OCI-LY1 (cell line): Measurements from ENCODE around the gene USP6NL.

Experiments used
- H2AFZ ChIP-seq: fragments of 200-600 bp; sonication (generic), shearing (Covaris generic); 2 replicates; pipeline ENCODE4 v1.6.0; 2014; ENCODE audit warnings: antibody characterized with exemption, mild to moderate bottlenecking, low read length
- H3F3A ChIP-seq: fragments of 200-600 bp; sonication (generic), shearing (Covaris generic); 2 replicates; pipeline ENCODE4 v1.6.0; 2014; ENCODE audit warnings: mild to moderate bottlenecking, antibody characterized with exemption, low read length, moderate library complexity; ENCODE audit not compliant: insufficient read depth
- H3K27ac ChIP-seq: fragments of 200-600 bp; sonication (generic); 2 replicates; pipeline ENCODE4 v1.5.1; 2014; ENCODE audit warnings: low read length, mixed run types, mild to moderate bottlenecking, low read depth; ENCODE audit not compliant: poor library complexity, severe bottlenecking
- H3K27me3 ChIP-seq: fragments of 200-600 bp; sonication (generic); 2 replicates; pipeline ENCODE4 v1.6.0; 2014; ENCODE audit warnings: antibody characterized with exemption, mild to moderate bottlenecking, low read length, moderate library complexity; ENCODE audit not compliant: insufficient read depth
- H3K36me3 ChIP-seq: fragments of 200-600 bp; sonication (generic); 2 replicates; pipeline ENCODE4 v1.6.1; 2014; ENCODE audit warnings: mild to moderate bottlenecking, antibody characterized with exemption, low read length, moderate library complexity, mixed read lengths; ENCODE audit not compliant: insufficient read depth
- H3K4me1 ChIP-seq: fragments of 200-600 bp; sonication (generic); 2 replicates; pipeline ENCODE4 v1.5.1; 2014; ENCODE audit warnings: mild to moderate bottlenecking, low read length, moderate library complexity; ENCODE audit not compliant: insufficient read depth, severe bottlenecking
- H3K4me2 ChIP-seq: fragments of 200-600 bp; sonication (generic), shearing (Covaris generic); 2 replicates; pipeline ENCODE4 v1.6.1; 2014; ENCODE audit warnings: low read length
- H3K4me3 ChIP-seq: fragments of 200-600 bp; sonication (generic); 2 replicates; pipeline ENCODE4 v1.5.1; 2014; ENCODE audit warnings: low read length, low read depth, mild to moderate bottlenecking, mixed read lengths; ENCODE audit not compliant: poor library complexity, severe bottlenecking
- H3K79me2 ChIP-seq: fragments of 200-600 bp; shearing (Covaris generic); 2 replicates; pipeline ENCODE4 v1.6.1; 2016; ENCODE audit warnings: mixed run types, low read length, mixed read lengths; ENCODE audit not compliant: insufficient read depth
- H3K9ac ChIP-seq: fragments of 200-600 bp; sonication (generic), shearing (Covaris generic); 2 replicates; pipeline ENCODE4 v1.6.1; 2014; ENCODE audit warnings: mild to moderate bottlenecking, low read length, mixed read lengths
- H3K9me2 ChIP-seq: fragments of 200-600 bp; sonication (generic), shearing (Covaris generic); 2 replicates; pipeline ENCODE4 v1.6.1; 2014; ENCODE audit warnings: low read depth, mild to moderate bottlenecking, low read length, mixed read lengths
- H3K9me3 ChIP-seq: fragments of 200-600 bp; shearing (Covaris generic); 2 replicates; pipeline ENCODE4 v1.6.1; 2014; ENCODE audit warnings: low read length, mixed read lengths
- H4K20me1 ChIP-seq: fragments of 200-600 bp; sonication (generic), shearing (Covaris generic); 2 replicates; pipeline ENCODE4 v1.6.0; 2016; ENCODE audit warnings: mild to moderate bottlenecking, low read length; ENCODE audit not compliant: insufficient read depth
- CTCF ChIP-seq: fragments of 200-600 bp; sonication (generic), shearing (Covaris generic); IDR thresholded peaks from 2 replicates; pipeline ENCODE4 v1.5.1; 2017; ENCODE audit warnings: mild to moderate bottlenecking, antibody characterized with exemption, low read length, moderate library complexity, mixed read lengths
- EZH2 ChIP-seq: fragments of 200-600 bp; sonication (generic), shearing (Covaris generic); IDR thresholded peaks from 2 replicates; pipeline ENCODE4 v1.8.0; 2017; ENCODE audit warnings: borderline replicate concordance, mixed run types, mild to moderate bottlenecking, antibody characterized with exemption, low read length, moderate library complexity, mixed read lengths

The USP6NL gene

DNA sequence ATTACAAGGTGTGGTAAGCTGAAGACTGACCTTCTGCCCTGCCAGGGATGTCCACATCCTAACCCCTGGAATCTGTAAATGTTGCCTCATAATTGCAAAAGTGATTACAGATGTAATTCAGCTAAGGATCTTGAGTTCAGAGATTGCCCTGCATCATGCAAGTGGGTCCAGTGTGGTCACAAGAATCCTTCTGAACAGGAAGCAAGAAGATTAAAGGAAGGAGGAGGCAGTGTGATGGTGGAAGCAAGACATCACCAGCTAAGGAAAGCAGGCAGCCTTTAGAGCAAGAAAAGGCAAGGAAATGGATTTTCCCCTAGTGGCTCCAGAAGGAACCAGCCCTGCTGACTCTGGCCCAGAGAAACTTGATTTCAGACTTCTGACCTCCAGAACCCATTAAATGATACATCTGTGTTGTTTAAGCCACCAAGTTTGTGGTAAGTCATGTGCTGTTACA is 78.1 kb downstream of the USP6NL start:
- Histone ChIP-seq H3K9me3 (no peaks in the 10 kb centered on the region), H4K20me1 (no peaks in the 10 kb centered on the region; the same call in 1 of the 2 replicates), H3K36me3 (no peaks in the 10 kb centered on the region), H3K27ac (peak overlapping the region; percentile 31), H3K27me3 (no peaks in the 10 kb centered on the region), H3K9ac (no peak overlapping the region), H3K4me1 (peaks cover 74% of the 10 kb centered on the region), H2AFZ (no peak overlapping the region), H3F3A (no peaks in the 10 kb centered on the region), H3K4me3 (no peak overlapping the region), H3K9me2 (no peaks in the 10 kb centered on the region), H3K4me2 (no peak overlapping the region), H3K79me2 (peaks cover 14% of the 10 kb centered on the region)
- TF ChIP-seq EZH2 (no peak), CTCF (no peak)

DNA sequence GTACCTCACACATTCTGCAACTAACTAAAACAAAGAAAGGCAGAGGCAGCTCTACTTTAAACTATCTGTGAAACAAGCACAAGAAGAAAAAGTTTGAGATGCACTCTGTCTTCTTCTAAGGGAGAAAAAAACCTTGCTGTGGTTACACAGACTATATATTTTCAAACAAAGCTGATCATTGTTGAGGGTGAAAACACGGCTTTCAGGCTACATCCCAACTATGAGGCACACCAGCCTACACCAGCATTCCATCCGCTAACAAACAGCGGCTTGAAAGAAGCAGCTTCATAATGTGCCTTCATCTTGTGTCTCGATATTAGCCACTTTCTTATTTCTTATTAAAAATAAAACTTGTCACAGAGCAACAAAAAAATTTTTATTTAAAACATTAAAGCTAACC is 79.1 kb downstream of the USP6NL start:
- Histone ChIP-seq H3K9me3 (no peaks in the 10 kb centered on the region), H4K20me1 (no peaks in the 10 kb centered on the region; the same call in 1 of the 2 replicates), H3K9me2 (no peaks in the 10 kb centered on the region), H3K36me3 (no peaks in the 10 kb centered on the region), H3K27me3 (no peaks in the 10 kb centered on the region), H3F3A (no peaks in the 10 kb centered on the region), H3K27ac (no peak overlapping the region), H3K4me2 (peak overlapping the region; percentile 14; the same call in 1 of the 2 replicates), H3K4me1 (peaks cover 80% of the 10 kb centered on the region), H3K4me3 (no peak overlapping the region), H3K9ac (no peak overlapping the region), H2AFZ (no peak overlapping the region), H3K79me2 (peaks cover 14% of the 10 kb centered on the region)
- TF ChIP-seq EZH2 = no peak
- TF ChIP-seq CTCF = no peak

DNA sequence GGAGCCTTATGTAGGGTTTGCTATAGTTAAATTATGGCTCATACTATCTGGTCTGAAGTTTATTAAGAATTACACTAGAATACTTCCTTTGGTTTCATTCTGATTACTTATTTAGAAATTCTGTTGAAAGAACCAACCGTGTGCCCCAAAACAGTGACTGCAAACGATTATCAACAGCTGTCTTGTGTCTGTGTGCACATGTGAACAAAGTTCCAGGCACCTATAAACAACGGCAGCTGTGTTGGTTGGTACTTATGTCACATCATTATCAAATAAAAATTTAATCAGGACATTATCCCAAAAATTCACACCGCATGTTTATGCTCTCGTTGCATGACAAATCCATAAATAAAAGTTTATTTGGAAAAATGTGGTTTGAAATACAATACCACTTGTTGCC is 80.6 kb downstream of the USP6NL start:
- Histone ChIP-seq H3F3A (no peaks in the 10 kb centered on the region), H3K4me1 (peaks cover 70% of the 10 kb centered on the region), H3K4me3 (no peak overlapping the region), H3K9ac (no peak overlapping the region), H2AFZ (no peak overlapping the region), H3K9me2 (no peaks in the 10 kb centered on the region), H4K20me1 (no peaks in the 10 kb centered on the region; the same call in 1 of the 2 replicates), H3K4me2 (no peak overlapping the region), H3K36me3 (no peaks in the 10 kb centered on the region), H3K27me3 (no peaks in the 10 kb centered on the region), H3K79me2 (peaks cover 14% of the 10 kb centered on the region), H3K27ac (no peak overlapping the region), H3K9me3 (no peaks in the 10 kb centered on the region)
- TF ChIP-seq EZH2 = no peak
- no peak for TF ChIP-seq CTCF
